Measurements from ENCODE around the gene DENND5A.

DENND5A gene

DNA sequence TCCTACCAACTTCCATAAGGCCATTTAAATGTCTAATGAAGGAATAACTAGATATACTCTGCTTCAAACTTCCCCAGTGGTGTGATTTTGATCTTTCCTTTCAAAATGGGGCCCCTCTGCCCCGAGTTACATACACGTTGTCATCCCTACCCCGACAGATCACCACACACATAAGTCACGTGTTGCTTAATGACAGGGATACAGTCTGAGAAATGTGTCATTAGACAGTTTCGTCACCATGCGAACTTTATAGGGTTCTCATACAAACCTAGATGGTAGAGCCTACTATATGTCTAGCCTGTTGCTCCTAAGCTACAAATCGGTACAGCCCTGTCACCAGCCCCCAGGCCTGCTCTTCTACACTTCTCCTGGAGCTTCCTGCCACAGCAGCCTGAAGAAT lies 124.0 kb downstream of the DENND5A start:
- no peak for TF ChIP-seq POLR2AphosphoS5 (IDR thresholded peaks at IDR 0.05; ENCODE audit: low read depth, low read length)
- TF ChIP-seq TAF1 (IDR thresholded peaks at IDR 0.05; ENCODE audit: borderline replicate concordance, insufficient read depth, low read length) = no peak
- no peak for TF ChIP-seq SIN3A (IDR thresholded peaks at IDR 0.05; ENCODE audit: borderline replicate concordance, insufficient read depth, low read length)
- no peak for TF ChIP-seq FOXP2 (optimal IDR thresholded peaks at IDR 0.05; ENCODE audit: borderline replicate concordance, extremely low read depth, extremely low read length, insufficient read depth)
- TF ChIP-seq, protein P1, sequence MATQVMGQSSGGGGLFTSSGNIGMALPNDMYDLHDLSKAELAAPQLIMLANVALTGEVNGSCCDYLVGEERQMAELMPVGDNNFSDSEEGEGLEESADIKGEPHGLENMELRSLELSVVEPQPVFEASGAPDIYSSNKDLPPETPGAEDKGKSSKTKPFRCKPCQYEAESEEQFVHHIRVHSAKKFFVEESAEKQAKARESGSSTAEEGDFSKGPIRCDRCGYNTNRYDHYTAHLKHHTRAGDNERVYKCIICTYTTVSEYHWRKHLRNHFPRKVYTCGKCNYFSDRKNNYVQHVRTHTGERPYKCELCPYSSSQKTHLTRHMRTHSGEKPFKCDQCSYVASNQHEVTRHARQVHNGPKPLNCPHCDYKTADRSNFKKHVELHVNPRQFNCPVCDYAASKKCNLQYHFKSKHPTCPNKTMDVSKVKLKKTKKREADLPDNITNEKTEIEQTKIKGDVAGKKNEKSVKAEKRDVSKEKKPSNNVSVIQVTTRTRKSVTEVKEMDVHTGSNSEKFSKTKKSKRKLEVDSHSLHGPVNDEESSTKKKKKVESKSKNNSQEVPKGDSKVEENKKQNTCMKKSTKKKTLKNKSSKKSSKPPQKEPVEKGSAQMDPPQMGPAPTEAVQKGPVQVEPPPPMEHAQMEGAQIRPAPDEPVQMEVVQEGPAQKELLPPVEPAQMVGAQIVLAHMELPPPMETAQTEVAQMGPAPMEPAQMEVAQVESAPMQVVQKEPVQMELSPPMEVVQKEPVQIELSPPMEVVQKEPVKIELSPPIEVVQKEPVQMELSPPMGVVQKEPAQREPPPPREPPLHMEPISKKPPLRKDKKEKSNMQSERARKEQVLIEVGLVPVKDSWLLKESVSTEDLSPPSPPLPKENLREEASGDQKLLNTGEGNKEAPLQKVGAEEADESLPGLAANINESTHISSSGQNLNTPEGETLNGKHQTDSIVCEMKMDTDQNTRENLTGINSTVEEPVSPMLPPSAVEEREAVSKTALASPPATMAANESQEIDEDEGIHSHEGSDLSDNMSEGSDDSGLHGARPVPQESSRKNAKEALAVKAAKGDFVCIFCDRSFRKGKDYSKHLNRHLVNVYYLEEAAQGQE (IDR thresholded peaks at IDR 0.05; ENCODE audit: insufficient read depth in 1 of 2, low read depth in 2 of 2, low read length in 2 of 2) = no peak

DNA sequence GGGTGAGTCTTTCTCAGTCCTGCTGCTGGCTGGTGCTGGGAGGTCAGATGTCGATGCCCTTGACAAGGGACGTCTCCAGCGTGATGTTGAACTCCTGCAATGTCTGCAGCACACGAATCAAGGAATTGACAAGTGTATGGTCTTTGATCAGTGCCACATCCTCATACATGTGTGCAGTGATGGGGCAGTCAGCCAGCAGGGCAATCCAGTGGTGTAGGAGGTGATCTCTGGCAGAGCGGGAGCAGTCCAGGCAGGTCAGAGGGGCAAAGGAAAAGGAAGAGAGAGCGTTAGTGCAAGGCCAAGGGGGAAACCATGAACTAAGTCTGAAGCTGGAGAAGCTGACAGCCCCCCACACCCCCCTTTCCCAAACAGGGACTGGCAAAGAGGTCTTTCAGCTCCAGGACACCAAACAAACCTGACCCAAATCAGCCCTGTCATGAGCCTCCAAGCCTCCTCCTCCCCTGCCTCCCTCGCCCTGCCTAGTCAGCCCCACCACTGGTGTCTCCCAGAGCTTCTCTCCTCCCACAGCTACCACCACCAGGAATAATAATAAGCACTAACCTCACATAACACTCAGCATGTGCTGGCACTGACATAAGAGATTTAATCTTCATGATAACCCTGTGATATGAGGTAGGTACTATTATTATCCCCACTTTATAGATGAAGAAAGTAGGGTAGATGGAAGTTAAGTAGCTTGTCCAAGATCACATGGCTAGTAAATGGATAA lies 125.4 kb downstream of the DENND5A start:
- TF ChIP-seq, protein P1 (IDR thresholded peaks at IDR 0.05; ENCODE audit: insufficient read depth in 1 of 2, low read depth in 2 of 2, low read length in 2 of 2) = no peak
- TF ChIP-seq SIN3A (IDR thresholded peaks at IDR 0.05; ENCODE audit: borderline replicate concordance, insufficient read depth, low read length) (no peak), TAF1 (IDR thresholded peaks at IDR 0.05; ENCODE audit: borderline replicate concordance, insufficient read depth, low read length) (no peak), FOXP2 (optimal IDR thresholded peaks at IDR 0.05; ENCODE audit: borderline replicate concordance, extremely low read depth, extremely low read length, insufficient read depth) (no peak), POLR2AphosphoS5 (IDR thresholded peaks at IDR 0.05; ENCODE audit: low read depth, low read length) (no peak)

DNA sequence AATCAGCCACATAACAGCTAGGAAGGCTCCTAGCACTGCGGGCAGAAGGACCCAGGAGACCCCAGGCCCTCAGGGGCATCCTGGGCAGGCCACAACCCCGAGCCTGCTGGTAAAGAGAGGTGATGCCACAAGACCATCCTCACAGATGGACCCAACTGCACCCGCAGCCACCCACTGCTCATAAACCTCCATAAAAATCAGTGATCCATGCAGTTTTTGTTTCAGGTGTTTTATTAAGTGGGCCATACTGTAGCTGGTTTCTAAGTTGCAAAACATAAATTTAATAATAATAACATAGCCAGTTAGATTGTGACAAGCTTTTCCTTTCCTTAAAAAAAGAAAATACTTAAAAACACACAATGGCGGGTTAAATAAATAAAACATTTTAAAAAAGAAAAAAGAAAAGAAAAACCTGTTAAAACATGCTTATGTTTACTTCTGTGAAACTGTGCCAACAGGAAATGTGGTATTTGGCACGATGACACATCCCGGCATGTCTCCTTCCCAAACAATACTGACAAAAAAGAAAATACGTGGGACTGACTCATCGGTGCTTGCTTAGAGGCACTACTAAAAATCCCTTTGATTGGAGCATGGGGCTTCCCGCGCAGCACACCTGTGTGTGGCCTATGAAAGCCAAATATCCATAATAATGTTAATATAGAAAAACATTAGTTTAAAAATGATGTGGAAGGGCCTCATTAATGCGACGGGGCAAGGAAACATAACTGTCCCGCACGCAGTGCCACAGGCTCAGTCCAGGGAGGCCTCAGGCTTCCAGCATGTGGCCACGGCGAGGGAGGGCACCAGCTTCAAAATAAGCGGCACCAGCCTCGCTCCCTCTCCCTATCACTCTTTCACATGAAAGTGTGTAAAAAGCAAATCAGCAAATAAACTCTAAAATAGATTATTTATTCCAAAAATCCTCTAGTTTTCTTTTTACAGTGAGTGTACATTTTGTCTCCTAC lies 126.3 kb downstream of the DENND5A start:
- TF ChIP-seq TAF1 (IDR thresholded peaks at IDR 0.05; ENCODE audit: borderline replicate concordance, insufficient read depth, low read length) (no peak), FOXP2 (optimal IDR thresholded peaks at IDR 0.05; ENCODE audit: borderline replicate concordance, extremely low read depth, extremely low read length, insufficient read depth) (no peak), SIN3A (IDR thresholded peaks at IDR 0.05; ENCODE audit: borderline replicate concordance, insufficient read depth, low read length) (0 out of 2 replicates have a peak, but pooled peaks have one; percentile 42), POLR2AphosphoS5 (IDR thresholded peaks at IDR 0.05; ENCODE audit: low read depth, low read length) (no peak)
- TF ChIP-seq, protein P1 (IDR thresholded peaks at IDR 0.05; ENCODE audit: insufficient read depth in 1 of 2, low read depth in 2 of 2, low read length in 2 of 2) = no peak

DNA sequence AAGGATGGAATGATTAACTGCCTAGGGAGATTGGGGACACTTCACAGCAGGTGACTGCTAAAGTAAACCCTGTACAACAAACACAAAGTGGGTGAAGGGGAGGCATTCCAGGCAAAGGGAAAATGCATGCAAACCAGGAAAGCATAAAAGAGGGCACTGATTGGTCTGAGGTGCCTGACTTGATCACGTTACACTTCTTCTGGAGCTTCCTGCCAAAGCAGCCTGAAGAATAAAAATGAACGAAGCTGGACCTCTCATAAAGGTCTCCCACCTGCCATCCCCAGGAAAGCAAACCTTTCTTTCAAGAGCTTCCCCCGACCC lies 127.1 kb downstream of the DENND5A start:
- TF ChIP-seq, protein P1 (IDR thresholded peaks at IDR 0.05; ENCODE audit: insufficient read depth in 1 of 2, low read depth in 2 of 2, low read length in 2 of 2) = no peak
- TF ChIP-seq POLR2AphosphoS5 (IDR thresholded peaks at IDR 0.05; ENCODE audit: low read depth, low read length) = no peak
- TF ChIP-seq SIN3A (IDR thresholded peaks at IDR 0.05; ENCODE audit: borderline replicate concordance, insufficient read depth, low read length) = no peak
- TF ChIP-seq TAF1 (IDR thresholded peaks at IDR 0.05; ENCODE audit: borderline replicate concordance, insufficient read depth, low read length) = no peak
- no peak for TF ChIP-seq FOXP2 (optimal IDR thresholded peaks at IDR 0.05; ENCODE audit: borderline replicate concordance, extremely low read depth, extremely low read length, insufficient read depth)

Data from PFSK-1 (cell line).